ENCODE results near the gene GNAS-AS1.

Gene GNAS-AS1

GRCh38 chr20:58774667-58775263 is 75.9 kb downstream of the GNAS-AS1 start:
- no peak for DNase-seq

DNA sequence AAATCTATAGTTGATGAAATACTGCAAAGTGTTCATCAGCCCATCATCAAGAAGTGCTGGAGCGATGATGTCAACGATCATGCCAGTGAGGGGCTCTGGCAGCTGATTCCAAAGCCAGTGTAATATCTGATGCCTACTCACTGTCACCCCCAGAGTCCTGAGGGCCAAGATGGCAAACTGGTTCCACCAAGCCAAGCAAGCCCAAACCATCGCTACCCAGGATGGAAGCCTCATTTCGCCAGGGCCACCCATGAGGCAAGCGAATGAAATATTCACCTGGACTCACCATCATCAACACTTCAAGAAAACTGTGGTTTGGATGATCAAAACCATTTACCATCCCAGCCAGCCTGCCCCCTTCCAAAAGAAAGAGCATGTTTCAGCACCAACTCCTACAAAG is 76.5 kb downstream of the GNAS-AS1 start:
- DNase-seq = no peak

DNA sequence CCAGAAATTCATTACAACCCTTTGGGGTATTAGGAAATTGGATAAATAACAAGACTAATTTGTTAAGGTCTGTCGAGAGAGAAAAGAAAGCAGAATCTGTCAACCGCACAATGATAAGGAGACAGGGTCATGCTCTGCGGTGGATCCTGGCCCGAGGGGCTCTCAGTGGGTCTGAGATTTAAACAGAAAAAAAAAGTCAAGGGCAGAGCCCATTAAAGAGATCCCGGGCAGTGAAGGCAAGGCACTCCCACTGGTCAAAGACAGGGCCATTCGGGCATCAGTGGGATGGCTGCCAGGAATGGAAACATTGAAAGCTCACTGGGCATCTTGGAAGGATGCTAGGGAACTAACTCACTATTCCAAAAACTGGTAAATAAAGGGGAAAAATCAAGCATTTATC is 77.9 kb downstream of the GNAS-AS1 start:
- no peak for DNase-seq

Measured in activated T-cell treated with anti-CD3 and anti-CD28 coated beads, Interleukin-2, amount 50 U/mL, for 48 hours (primary cell).